ENCODE measurements around the gene RAPSN.

RAPSN gene

GRCh38 chr11:47399860-47400767, 48.8 kb downstream of the RAPSN start (continued):
- 0 out of 2 replicates have a peak, but pooled peaks have one; percentile 17 for TF ChIP-seq EGR2 (tag by site-specific recombination; IDR thresholded peaks at IDR 0.05; ENCODE audit: low read depth)
- no peak for TF ChIP-seq ZNF560 (tag by site-specific recombination; IDR thresholded peaks at IDR 0.05; ENCODE audit: borderline replicate concordance)
- TF ChIP-seq ZNF501 (tag by site-specific recombination; IDR thresholded peaks at IDR 0.05), result peak; percentile 26; the same call in 1 of the 2 replicates
- TF ChIP-seq ZNF621 (tag by site-specific recombination; IDR thresholded peaks at IDR 0.05), result no peak
- peak; percentile 62; the same call in 1 of the 2 replicates for TF ChIP-seq ZBTB11 (tag by site-specific recombination; conservative IDR thresholded peaks at IDR 0.05; ENCODE audit: low read depth)
- TF ChIP-seq BCL11B (tag by site-specific recombination; IDR thresholded peaks at IDR 0.05; ENCODE audit: low read depth), result no peak
- TF ChIP-seq ZNF280C (tag by site-specific recombination; IDR thresholded peaks at IDR 0.05), result no peak
- TF ChIP-seq ZNF792 (tag by site-specific recombination; IDR thresholded peaks at IDR 0.05), result no peak
- no peak for TF ChIP-seq TCF7L2 (IDR thresholded peaks at IDR 0.05; ENCODE audit: borderline replicate concordance, low read depth, low read length)
- peak; percentile 39 for TF ChIP-seq ZNF423 (tag by site-specific recombination; IDR thresholded peaks at IDR 0.05)
- peak; percentile 19; the same call in 1 of the 2 replicates for TF ChIP-seq ZSCAN30 (tag by site-specific recombination; IDR thresholded peaks at IDR 0.05)
- no peak for TF ChIP-seq ZNF513 (tag by site-specific recombination; IDR thresholded peaks at IDR 0.05)
- TF ChIP-seq ZNF335 (tag by site-specific recombination; conservative IDR thresholded peaks at IDR 0.05), result peak; percentile 59; the same call in 1 of the 2 replicates
- TF ChIP-seq ZNF776 (tag by site-specific recombination; IDR thresholded peaks at IDR 0.05; ENCODE audit: borderline replicate concordance), result no peak
- TF ChIP-seq GLI4 (tag by site-specific recombination; IDR thresholded peaks at IDR 0.05), result no peak
- TF ChIP-seq SALL2 (tag by site-specific recombination; IDR thresholded peaks at IDR 0.05; ENCODE audit: borderline replicate concordance), result no peak
- no peak for TF ChIP-seq KLF1 (tag by site-specific recombination; IDR thresholded peaks at IDR 0.05)
- peak; percentile 40; the same call in 1 of the 2 replicates for TF ChIP-seq ZBTB1 (tag by site-specific recombination; IDR thresholded peaks at IDR 0.05)
- TF ChIP-seq PATZ1 (tag by site-specific recombination; IDR thresholded peaks at IDR 0.05), result 0 out of 2 replicates have a peak, but pooled peaks have one; percentile 20
- TF ChIP-seq PRDM10 (tag by site-specific recombination; IDR thresholded peaks at IDR 0.05), result peak; percentile 71
- no peak for TF ChIP-seq OVOL3 (tag by site-specific recombination; IDR thresholded peaks at IDR 0.05)
- TF ChIP-seq ZNF248 (tag by site-specific recombination; IDR thresholded peaks at IDR 0.05), result no peak
- TF ChIP-seq ZNF549 (tag by site-specific recombination; IDR thresholded peaks at IDR 0.05), result no peak
- TF ChIP-seq ZIC2 (tag by site-specific recombination; IDR thresholded peaks at IDR 0.05), result peak; percentile 53
- peak; percentile 53; the same call in 1 of the 2 replicates for TF ChIP-seq ZFHX2 (tag by site-specific recombination; conservative IDR thresholded peaks at IDR 0.05)
